ENCODE results near the gene CHCHD10. TPM values are rescaled to one million over a fixed set of nuclear protein-coding genes. Genes with fewer than 3 reads are reported as not detected.
A peak's percentile ranks its signal among the peaks of the same experiment; 100 is the strongest.

CHCHD10 gene
- polyA plus RNA-seq, 2 donors: 115 to 191 TPM

- 43 to 61% methylated on average over 17 of the region's 17 CpGs for WGBS, 2 donors
- no peaks in the 10 kb centered on the region for H3K27me3 ChIP-seq (ENCODE audit: control insufficient read depth in 1 of 2, insufficient read depth in 2 of 2, low read length in 2 of 2)
- H3K4me3 ChIP-seq (ENCODE audit: low read depth in 1 of 2, low read length in 2 of 2): peak overlapping the region in 1 of 2 donors; percentile 3
These were observed 4.2 kb downstream of the CHCHD10 start for GRCh38 chr22:23763579-23763945.

GRCh38 chr22:23762842-23763578 is 4.8 kb downstream of the CHCHD10 start, which contains the start of gene C22orf15:
TSS of gene C22orf15 (plus strand) at chr22:23762990. CDS start at chr22:23763307, 317 bp downstream.
- peaks cover 0 to 17% of the 10 kb centered on the region in 2 donors for H3K4me1 ChIP-seq (ENCODE audit: control insufficient read depth in 2 of 2, insufficient read depth in 2 of 2, low read length in 1 of 2)
- H3K4me3 ChIP-seq (ENCODE audit: low read depth in 1 of 2, low read length in 2 of 2): peak within 1 kb of the TSS in 1 of 2 donors; percentile 3

More at GRCh38 chr22:23763579-23763945, 4.2 kb downstream of the CHCHD10 start:
- H3K27ac ChIP-seq (ENCODE audit: low read depth in 2 of 2, low read length in 1 of 2): no peak overlapping the region
- peaks cover 0 to 17% of the 10 kb centered on the region in 2 donors for H3K4me1 ChIP-seq (ENCODE audit: control insufficient read depth in 2 of 2, insufficient read depth in 2 of 2, low read length in 1 of 2)
- H3K36me3 ChIP-seq (ENCODE audit: control insufficient read depth in 2 of 2, insufficient read depth in 2 of 2, low read length in 1 of 2): peaks cover 0 to 11% of the 10 kb centered on the region in 2 donors
- no peaks in the 10 kb centered on the region for H3K9me3 ChIP-seq (ENCODE audit: control insufficient read depth in 2 of 2, insufficient read depth in 1 of 2, low read depth in 1 of 2, low read length in 1 of 2)

GRCh38 chr22:23760056-23760455 is 7.7 kb downstream of the CHCHD10 start:
- no peaks in the 10 kb centered on the region for H3K9me3 ChIP-seq (ENCODE audit: control insufficient read depth in 2 of 2, insufficient read depth in 1 of 2, low read depth in 1 of 2, low read length in 1 of 2)
- H3K36me3 ChIP-seq (ENCODE audit: control insufficient read depth in 2 of 2, insufficient read depth in 2 of 2, low read length in 1 of 2): peaks cover 0 to 9% of the 10 kb centered on the region in 2 donors
- H3K4me3 ChIP-seq (ENCODE audit: low read depth in 1 of 2, low read length in 2 of 2): no peak overlapping the region
- H3K4me1 ChIP-seq (ENCODE audit: control insufficient read depth in 2 of 2, insufficient read depth in 2 of 2, low read length in 1 of 2): peaks cover 0 to 9% of the 10 kb centered on the region in 2 donors
- no peaks in the 10 kb centered on the region for H3K27me3 ChIP-seq (ENCODE audit: control insufficient read depth in 1 of 2, insufficient read depth in 2 of 2, low read length in 2 of 2)
- H3K27ac ChIP-seq (ENCODE audit: low read depth in 2 of 2, low read length in 1 of 2): no peak overlapping the region
- 79 to 89% methylated on average over 6 of the region's 6 CpGs for WGBS, 2 donors

More at GRCh38 chr22:23762842-23763578, 4.8 kb downstream of the CHCHD10 start, which contains the start of gene C22orf15:
- no peak within 1 kb of the TSS for H3K27ac ChIP-seq (ENCODE audit: low read depth in 2 of 2, low read length in 1 of 2)
- WGBS, 2 donors: 59 to 62% methylated on average over 23 of the region's 23 CpGs
- H3K36me3 ChIP-seq (ENCODE audit: control insufficient read depth in 2 of 2, insufficient read depth in 2 of 2, low read length in 1 of 2): peaks cover 0 to 11% of the 10 kb centered on the region in 2 donors
- H3K27me3 ChIP-seq (ENCODE audit: control insufficient read depth in 1 of 2, insufficient read depth in 2 of 2, low read length in 2 of 2): no peaks in the 10 kb centered on the region
- no peaks in the 10 kb centered on the region for H3K9me3 ChIP-seq (ENCODE audit: control insufficient read depth in 2 of 2, insufficient read depth in 1 of 2, low read depth in 1 of 2, low read length in 1 of 2)

GRCh38 chr22:23759566-23759965 is 8.2 kb downstream of the CHCHD10 start:
- 95% methylated on average over 4 of the region's 4 CpGs for WGBS, 2 donors
- peaks cover 0 to 8% of the 10 kb centered on the region in 2 donors for H3K4me1 ChIP-seq (ENCODE audit: control insufficient read depth in 2 of 2, insufficient read depth in 2 of 2, low read length in 1 of 2)

GRCh38 chr22:23756891-23757290 is 10.9 kb downstream of the CHCHD10 start:
- no peaks in the 10 kb centered on the region for H3K9me3 ChIP-seq (ENCODE audit: control insufficient read depth in 2 of 2, insufficient read depth in 1 of 2, low read depth in 1 of 2, low read length in 1 of 2)
- H3K4me1 ChIP-seq (ENCODE audit: control insufficient read depth in 2 of 2, insufficient read depth in 2 of 2, low read length in 1 of 2): no peaks in the 10 kb centered on the region
- no peak overlapping the region for H3K4me3 ChIP-seq (ENCODE audit: low read depth in 1 of 2, low read length in 2 of 2)
- H3K27me3 ChIP-seq (ENCODE audit: control insufficient read depth in 1 of 2, insufficient read depth in 2 of 2, low read length in 2 of 2): no peaks in the 10 kb centered on the region
- no peaks in the 10 kb centered on the region for H3K36me3 ChIP-seq (ENCODE audit: control insufficient read depth in 2 of 2, insufficient read depth in 2 of 2, low read length in 1 of 2)
- 50 to 66% methylated on average over 4 of the region's 4 CpGs for WGBS, 2 donors
- no peak overlapping the region for H3K27ac ChIP-seq (ENCODE audit: low read depth in 2 of 2, low read length in 1 of 2)

More at GRCh38 chr22:23759566-23759965, 8.2 kb downstream of the CHCHD10 start:
- no peaks in the 10 kb centered on the region for H3K27me3 ChIP-seq (ENCODE audit: control insufficient read depth in 1 of 2, insufficient read depth in 2 of 2, low read length in 2 of 2)
- no peak overlapping the region for H3K27ac ChIP-seq (ENCODE audit: low read depth in 2 of 2, low read length in 1 of 2)
- peaks cover 0 to 7% of the 10 kb centered on the region in 2 donors for H3K36me3 ChIP-seq (ENCODE audit: control insufficient read depth in 2 of 2, insufficient read depth in 2 of 2, low read length in 1 of 2)
- H3K4me3 ChIP-seq (ENCODE audit: low read depth in 1 of 2, low read length in 2 of 2): no peak overlapping the region
- H3K9me3 ChIP-seq (ENCODE audit: control insufficient read depth in 2 of 2, insufficient read depth in 1 of 2, low read depth in 1 of 2, low read length in 1 of 2): no peaks in the 10 kb centered on the region

- Histone ChIP-seq H3K27me3 (ENCODE audit: control insufficient read depth in 1 of 2, insufficient read depth in 2 of 2, low read length in 2 of 2) (no peaks in the 10 kb centered on the region), H3K9me3 (ENCODE audit: control insufficient read depth in 2 of 2, insufficient read depth in 1 of 2, low read depth in 1 of 2, low read length in 1 of 2) (no peaks in the 10 kb centered on the region), H3K4me3 (ENCODE audit: low read depth in 1 of 2, low read length in 2 of 2) (no peak overlapping the region), H3K36me3 (ENCODE audit: control insufficient read depth in 2 of 2, insufficient read depth in 2 of 2, low read length in 1 of 2) (no peaks in the 10 kb centered on the region), H3K4me1 (ENCODE audit: control insufficient read depth in 2 of 2, insufficient read depth in 2 of 2, low read length in 1 of 2) (no peaks in the 10 kb centered on the region), H3K27ac (ENCODE audit: low read depth in 2 of 2, low read length in 1 of 2) (no peak overlapping the region)
- WGBS, 2 donors: 78 to 87% methylated on average over 8 of the region's 8 CpGs
These were observed 12.1 kb downstream of the CHCHD10 start for GRCh38 chr22:23755711-23756110.

- Histone ChIP-seq H3K4me3 (ENCODE audit: low read depth in 1 of 2, low read length in 2 of 2) (no peak overlapping the region), H3K27ac (ENCODE audit: low read depth in 2 of 2, low read length in 1 of 2) (no peak overlapping the region), H3K36me3 (ENCODE audit: control insufficient read depth in 2 of 2, insufficient read depth in 2 of 2, low read length in 1 of 2) (no peaks in the 10 kb centered on the region), H3K4me1 (ENCODE audit: control insufficient read depth in 2 of 2, insufficient read depth in 2 of 2, low read length in 1 of 2) (no peaks in the 10 kb centered on the region), H3K9me3 (ENCODE audit: control insufficient read depth in 2 of 2, insufficient read depth in 1 of 2, low read depth in 1 of 2, low read length in 1 of 2) (no peaks in the 10 kb centered on the region), H3K27me3 (ENCODE audit: control insufficient read depth in 1 of 2, insufficient read depth in 2 of 2, low read length in 2 of 2) (no peaks in the 10 kb centered on the region)
- 66 to 68% methylated on average over 6 of the region's 6 CpGs for WGBS, 2 donors
These were observed 12.7 kb downstream of the CHCHD10 start for GRCh38 chr22:23754980-23755636.

- Histone ChIP-seq H3K36me3 (ENCODE audit: control insufficient read depth in 2 of 2, insufficient read depth in 2 of 2, low read length in 1 of 2) (no peaks in the 10 kb centered on the region), H3K4me1 (ENCODE audit: control insufficient read depth in 2 of 2, insufficient read depth in 2 of 2, low read length in 1 of 2) (peaks cover 0 to 4% of the 10 kb centered on the region in 2 donors), H3K27ac (ENCODE audit: low read depth in 2 of 2, low read length in 1 of 2) (no peak within 1 kb of the TSS), H3K9me3 (ENCODE audit: control insufficient read depth in 2 of 2, insufficient read depth in 1 of 2, low read depth in 1 of 2, low read length in 1 of 2) (no peaks in the 10 kb centered on the region), H3K27me3 (ENCODE audit: control insufficient read depth in 1 of 2, insufficient read depth in 2 of 2, low read length in 2 of 2) (no peaks in the 10 kb centered on the region), H3K4me3 (ENCODE audit: low read depth in 1 of 2, low read length in 2 of 2) (no peak within 1 kb of the TSS)
- 77 to 85% methylated on average over 14 of the region's 14 CpGs for WGBS, 2 donors
These were observed 13.4 kb downstream of the CHCHD10 start, which contains the start of gene VPREB3 for GRCh38 chr22:23754220-23754919. TSS of gene VPREB3 (minus strand) at chr22:23754425. CDS start at chr22:23754363, 62 bp downstream.

GRCh38 chr22:23753385-23753784 is 14.4 kb downstream of the CHCHD10 start:
- Histone ChIP-seq H3K9me3 (ENCODE audit: control insufficient read depth in 2 of 2, insufficient read depth in 1 of 2, low read depth in 1 of 2, low read length in 1 of 2) (no peaks in the 10 kb centered on the region), H3K36me3 (ENCODE audit: control insufficient read depth in 2 of 2, insufficient read depth in 2 of 2, low read length in 1 of 2) (no peaks in the 10 kb centered on the region), H3K27ac (ENCODE audit: low read depth in 2 of 2, low read length in 1 of 2) (no peak overlapping the region), H3K4me1 (ENCODE audit: control insufficient read depth in 2 of 2, insufficient read depth in 2 of 2, low read length in 1 of 2) (peaks cover 0 to 4% of the 10 kb centered on the region in 2 donors), H3K27me3 (ENCODE audit: control insufficient read depth in 1 of 2, insufficient read depth in 2 of 2, low read length in 2 of 2) (no peaks in the 10 kb centered on the region), H3K4me3 (ENCODE audit: low read depth in 1 of 2, low read length in 2 of 2) (no peak overlapping the region)
- WGBS, 2 donors: 66 to 70% methylated on average over 2 of the region's 2 CpGs
